WTC11 (cell line): ENCODE results near the gene SLC12A6. TPM values are rescaled to one million over a fixed set of nuclear protein-coding genes. Genes with fewer than 3 reads are reported as not detected.

Experiments
- ATAC-seq: fragments of 200-7000 bp; cut with Tn5 transposase; 2 replicates; pipeline ENCODE4 v1.10.0; 2021; ENCODE audit warnings: mild to moderate bottlenecking, moderate library complexity
- CTCF ChIA-PET: fragments of 300-600 bp; sonication (Branson Sonifier 250); formaldehyde crosslinking; loops from one replicate; lab custom pipeline; 2021; ENCODE audit warnings: antibody characterized with exemption; lab: Charles Lee
- POLR2A ChIA-PET: fragments of 350-600 bp; sonication (Branson Sonifier 250); formaldehyde crosslinking; loops from one replicate; lab custom pipeline; 2021; ENCODE audit warnings: antibody characterized with exemption; lab: Charles Lee
- DNase-seq: peaks from one replicate; pipeline ENCODE4 v3.0.0; 2021; ENCODE audit warnings: low spot score
- H3K27ac Mint-ChIP-seq: 2 replicates; pipeline ENCODE4 v1.8.0; 2021; ENCODE audit warnings: mixed read lengths
- H3K27me3 Mint-ChIP-seq: 2 replicates; pipeline ENCODE4 v1.8.0; 2021; ENCODE audit warnings: low read depth, mild to moderate bottlenecking, moderate library complexity, mixed read lengths
- H3K36me3 Mint-ChIP-seq: 2 replicates; pipeline ENCODE4 v1.8.0; 2021; ENCODE audit warnings: mixed read lengths
- H3K4me1 Mint-ChIP-seq: 2 replicates; pipeline ENCODE4 v1.8.0; 2022; ENCODE audit warnings: mixed read lengths
- H3K4me3 Mint-ChIP-seq: 2 replicates; pipeline ENCODE4 v1.8.0; 2021; ENCODE audit warnings: mild to moderate bottlenecking, moderate library complexity, mixed read lengths
- H3K9me3 Mint-ChIP-seq: 2 replicates; pipeline ENCODE4 v1.8.0; 2021; ENCODE audit warnings: mixed read lengths
- CBFB ChIP-seq: sonication (generic); formaldehyde crosslinking; IDR thresholded peaks from 2 replicates; pipeline ENCODE4 v1.8.1; 2022; ENCODE audit warnings: mild to moderate bottlenecking, low read depth, missing genetic modification reagents
- CREB1 ChIP-seq: sonication (generic); formaldehyde crosslinking; IDR thresholded peaks from 2 replicates; pipeline ENCODE4 v1.8.0; 2023; ENCODE audit warnings: mild to moderate bottlenecking, missing genetic modification reagents
- CREM ChIP-seq: sonication (generic); formaldehyde crosslinking; IDR thresholded peaks from 2 replicates; pipeline ENCODE4 v1.8.1; 2022; ENCODE audit warnings: mild to moderate bottlenecking, missing genetic modification reagents, moderate library complexity
- ELF4 ChIP-seq: sonication (generic); formaldehyde crosslinking; IDR thresholded peaks from 2 replicates; pipeline ENCODE4 v1.8.1; 2022; ENCODE audit warnings: low read depth, mild to moderate bottlenecking, moderate library complexity, missing genetic modification reagents
- FOXJ3 ChIP-seq: sonication (generic); formaldehyde crosslinking; IDR thresholded peaks from 2 replicates; pipeline ENCODE4 v1.9.0; 2021; ENCODE audit warnings: missing genetic modification reagents, mild to moderate bottlenecking, borderline replicate concordance
- FOXK1 ChIP-seq: sonication (generic); formaldehyde crosslinking; IDR thresholded peaks from 2 replicates; pipeline ENCODE4 v1.8.0; 2022; ENCODE audit warnings: mild to moderate bottlenecking, moderate library complexity, missing genetic modification reagents
- JUN ChIP-seq: sonication (generic); formaldehyde crosslinking; IDR thresholded peaks from 2 replicates; pipeline ENCODE4 v1.8.0; 2023; ENCODE audit warnings: mild to moderate bottlenecking, missing genetic modification reagents
- NR2C2 ChIP-seq: sonication (generic); formaldehyde crosslinking; IDR thresholded peaks from 2 replicates; pipeline ENCODE4 v1.8.0; 2022; ENCODE audit warnings: mild to moderate bottlenecking, missing genetic modification reagents
- OVOL2 ChIP-seq: fragments of 250-450 bp; sonication (Bioruptor Pico); IDR thresholded peaks from 2 replicates; pipeline ENCODE4 v1.9.0; 2021; ENCODE audit warnings: mild to moderate bottlenecking, borderline replicate concordance
- TEAD4 ChIP-seq: sonication (generic); formaldehyde crosslinking; IDR thresholded peaks from 2 replicates; pipeline ENCODE4 v1.8.0; 2022; ENCODE audit warnings: mild to moderate bottlenecking, missing genetic modification reagents
- ZNF263 ChIP-seq: sonication (generic); formaldehyde crosslinking; IDR thresholded peaks from 2 replicates; pipeline ENCODE4 v1.8.1; 2022; ENCODE audit warnings: low read depth, mild to moderate bottlenecking, moderate library complexity, missing genetic modification reagents
- ZNF396 ChIP-seq: fragments of 250-450 bp; sonication (Bioruptor Pico); IDR thresholded peaks from 2 replicates; pipeline ENCODE4 v1.8.0; 2021; ENCODE audit warnings: mild to moderate bottlenecking, moderate library complexity, borderline replicate concordance
- ZNF423 ChIP-seq: fragments of 250-450 bp; sonication (Bioruptor Pico); IDR thresholded peaks from 2 replicates; pipeline ENCODE4 v2.1.2; 2022; ENCODE audit warnings: mild to moderate bottlenecking, moderate library complexity
- total RNA-seq: library from RNA; stranded (reverse); gene quantifications from 3 replicates; pipeline ENCODE4 v1.2.3, GENCODE V29; 2021
- TF ChIP-seq, protein P1 (sequence below): sonication (generic); formaldehyde crosslinking; IDR thresholded peaks from 2 replicates; pipeline ENCODE4 v1.8.1; 2023; ENCODE audit warnings: mild to moderate bottlenecking, missing genetic modification reagents
- TF ChIP-seq, protein P2 (sequence below): sonication (generic); formaldehyde crosslinking; IDR thresholded peaks from 2 replicates; pipeline ENCODE4 v1.8.0; 2022; ENCODE audit warnings: mild to moderate bottlenecking, missing genetic modification reagents
- TF ChIP-seq, protein P3 (sequence below): sonication (generic); formaldehyde crosslinking; conservative IDR thresholded peaks from 2 replicates; pipeline ENCODE4 v1.8.1; 2022; ENCODE audit warnings: mild to moderate bottlenecking, missing genetic modification reagents
- TF ChIP-seq, protein P4 (sequence below): sonication (generic); formaldehyde crosslinking; IDR thresholded peaks from 2 replicates; pipeline ENCODE4 v1.8.0; 2023; ENCODE audit warnings: missing genetic modification reagents

SLC12A6 gene
- total RNA-seq, 1 experiment from 2014 or later, result 16.2 TPM

DNA sequence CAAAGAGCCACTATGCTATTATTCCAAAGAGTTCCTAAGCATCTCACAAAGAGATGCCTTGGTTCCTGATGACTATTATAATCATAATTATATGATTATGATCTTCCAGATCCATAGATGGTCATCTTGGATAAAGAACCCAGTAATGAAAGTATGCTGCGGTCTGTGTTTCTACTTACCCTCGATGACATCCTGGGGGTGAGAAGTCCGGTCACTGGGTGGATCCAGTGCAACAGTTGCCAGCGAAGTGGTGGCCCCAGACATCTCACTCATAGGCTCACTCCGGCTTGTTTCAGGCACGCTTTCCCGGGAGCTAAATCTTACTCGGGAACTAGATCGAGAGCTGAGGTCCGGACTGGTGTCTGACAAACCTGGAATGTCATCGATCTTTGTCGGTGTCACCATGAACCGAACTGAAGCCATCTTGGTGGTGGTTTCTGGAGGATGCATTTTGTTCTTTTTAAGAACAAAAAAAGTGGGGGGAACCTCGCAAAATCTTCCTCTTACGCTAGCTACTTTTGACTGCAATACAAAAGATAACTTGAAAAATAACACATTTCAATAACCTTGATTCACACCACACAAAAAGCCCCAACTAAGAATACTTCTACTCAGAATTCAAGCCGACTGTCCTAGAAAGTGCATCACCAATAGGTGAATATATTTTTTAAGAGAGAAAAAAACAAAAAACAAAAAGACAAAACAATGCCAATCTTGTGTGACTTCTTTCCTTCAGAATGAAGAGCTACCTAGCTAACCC, 1.2 kb downstream of the SLC12A6 start (continued):
- TF ChIP-seq, protein P1, sequence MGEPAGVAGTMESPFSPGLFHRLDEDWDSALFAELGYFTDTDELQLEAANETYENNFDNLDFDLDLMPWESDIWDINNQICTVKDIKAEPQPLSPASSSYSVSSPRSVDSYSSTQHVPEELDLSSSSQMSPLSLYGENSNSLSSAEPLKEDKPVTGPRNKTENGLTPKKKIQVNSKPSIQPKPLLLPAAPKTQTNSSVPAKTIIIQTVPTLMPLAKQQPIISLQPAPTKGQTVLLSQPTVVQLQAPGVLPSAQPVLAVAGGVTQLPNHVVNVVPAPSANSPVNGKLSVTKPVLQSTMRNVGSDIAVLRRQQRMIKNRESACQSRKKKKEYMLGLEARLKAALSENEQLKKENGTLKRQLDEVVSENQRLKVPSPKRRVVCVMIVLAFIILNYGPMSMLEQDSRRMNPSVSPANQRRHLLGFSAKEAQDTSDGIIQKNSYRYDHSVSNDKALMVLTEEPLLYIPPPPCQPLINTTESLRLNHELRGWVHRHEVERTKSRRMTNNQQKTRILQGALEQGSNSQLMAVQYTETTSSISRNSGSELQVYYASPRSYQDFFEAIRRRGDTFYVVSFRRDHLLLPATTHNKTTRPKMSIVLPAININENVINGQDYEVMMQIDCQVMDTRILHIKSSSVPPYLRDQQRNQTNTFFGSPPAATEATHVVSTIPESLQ (CRISPR knock-in tag), result no peak
- TF ChIP-seq, protein P2, sequence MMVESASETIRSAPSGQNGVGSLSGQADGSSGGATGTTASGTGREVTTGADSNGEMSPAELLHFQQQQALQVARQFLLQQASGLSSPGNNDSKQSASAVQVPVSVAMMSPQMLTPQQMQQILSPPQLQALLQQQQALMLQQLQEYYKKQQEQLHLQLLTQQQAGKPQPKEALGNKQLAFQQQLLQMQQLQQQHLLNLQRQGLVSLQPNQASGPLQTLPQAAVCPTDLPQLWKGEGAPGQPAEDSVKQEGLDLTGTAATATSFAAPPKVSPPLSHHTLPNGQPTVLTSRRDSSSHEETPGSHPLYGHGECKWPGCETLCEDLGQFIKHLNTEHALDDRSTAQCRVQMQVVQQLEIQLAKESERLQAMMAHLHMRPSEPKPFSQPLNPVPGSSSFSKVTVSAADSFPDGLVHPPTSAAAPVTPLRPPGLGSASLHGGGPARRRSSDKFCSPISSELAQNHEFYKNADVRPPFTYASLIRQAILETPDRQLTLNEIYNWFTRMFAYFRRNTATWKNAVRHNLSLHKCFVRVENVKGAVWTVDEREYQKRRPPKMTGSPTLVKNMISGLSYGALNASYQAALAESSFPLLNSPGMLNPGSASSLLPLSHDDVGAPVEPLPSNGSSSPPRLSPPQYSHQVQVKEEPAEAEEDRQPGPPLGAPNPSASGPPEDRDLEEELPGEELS (CRISPR knock-in tag), result no peak
- TF ChIP-seq ZNF423 (no peak), NR2C2 (CRISPR knock-in tag) (no peak), CREM (CRISPR knock-in tag) (no peak), TEAD4 (no peak)
- TF ChIP-seq, protein P3, sequence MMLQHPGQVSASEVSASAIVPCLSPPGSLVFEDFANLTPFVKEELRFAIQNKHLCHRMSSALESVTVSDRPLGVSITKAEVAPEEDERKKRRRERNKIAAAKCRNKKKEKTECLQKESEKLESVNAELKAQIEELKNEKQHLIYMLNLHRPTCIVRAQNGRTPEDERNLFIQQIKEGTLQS (CRISPR knock-in tag), result no peak

DNA sequence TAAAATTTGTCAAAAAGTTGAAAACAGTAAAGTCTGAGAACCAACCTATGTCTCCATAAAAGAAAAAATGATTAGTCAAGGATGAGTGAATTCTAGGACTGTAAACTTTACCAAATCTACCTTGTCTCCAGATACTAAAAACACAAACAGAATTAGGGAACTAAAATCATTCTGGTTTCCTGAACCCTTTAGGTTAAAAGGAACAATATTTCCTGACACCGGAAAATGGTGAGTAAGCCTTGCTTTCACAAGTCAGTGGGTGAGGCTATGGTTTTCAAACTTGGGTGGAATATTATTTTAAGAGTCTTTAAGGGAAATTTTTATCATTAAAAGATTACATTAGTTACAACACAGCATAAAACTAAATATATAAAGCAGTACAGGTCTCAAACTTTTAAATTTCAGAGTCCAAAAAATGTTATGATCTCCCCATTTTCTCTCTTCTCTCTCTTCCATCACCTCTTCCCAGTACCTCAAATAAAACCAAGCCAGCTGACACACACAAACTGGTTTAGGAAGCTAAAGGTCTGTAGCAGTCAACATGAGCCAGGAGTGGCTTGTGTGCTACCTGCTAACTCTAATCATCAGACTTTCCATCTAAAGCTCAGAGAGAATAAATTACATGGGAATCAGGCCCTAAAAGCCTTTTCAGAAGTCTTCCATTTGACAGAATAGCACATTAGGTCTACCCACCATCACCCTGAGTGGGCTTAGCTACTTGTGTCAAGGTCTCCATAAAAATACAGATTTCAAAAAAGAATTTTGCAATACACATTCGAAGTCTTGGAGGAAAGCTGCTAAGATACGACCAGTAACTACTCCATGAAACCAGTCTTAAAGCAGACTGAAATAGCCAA, 2.2 kb downstream of the SLC12A6 start:
- Mint-ChIP-seq H3K27me3 (peaks cover 6% of the 10 kb centered on the region), H3K27ac (no peak overlapping the region), H3K9me3 (no peaks in the 10 kb centered on the region), H3K4me1 (peaks cover 15% of the 10 kb centered on the region), H3K4me3 (no peak overlapping the region), H3K36me3 (peaks cover 9% of the 10 kb centered on the region)
- ChIA-PET POLR2A (interaction anchor here (0.6 kb wide), 1 partner anchor 35 kb away, joined by 6 read pairs; no protein-coding TSS in a partner anchor), CTCF (interaction anchor here (1.2 to 1.7 kb wide), 2 partner anchors 23 to 33 kb away, joined by 3 to 4 read pairs; no protein-coding TSS in a partner anchor)
- DNase-seq, result no peak
- TF ChIP-seq FOXJ3 (CRISPR knock-in tag) (no peak), ZNF396 (CRISPR knock-in tag) (no peak), OVOL2 (CRISPR knock-in tag) (no peak), FOXK1 (CRISPR knock-in tag) (no peak), CBFB (no peak), NR2C2 (CRISPR knock-in tag) (no peak), ELF4 (CRISPR knock-in tag) (no peak), JUN (no peak)
- TF ChIP-seq, protein P4, sequence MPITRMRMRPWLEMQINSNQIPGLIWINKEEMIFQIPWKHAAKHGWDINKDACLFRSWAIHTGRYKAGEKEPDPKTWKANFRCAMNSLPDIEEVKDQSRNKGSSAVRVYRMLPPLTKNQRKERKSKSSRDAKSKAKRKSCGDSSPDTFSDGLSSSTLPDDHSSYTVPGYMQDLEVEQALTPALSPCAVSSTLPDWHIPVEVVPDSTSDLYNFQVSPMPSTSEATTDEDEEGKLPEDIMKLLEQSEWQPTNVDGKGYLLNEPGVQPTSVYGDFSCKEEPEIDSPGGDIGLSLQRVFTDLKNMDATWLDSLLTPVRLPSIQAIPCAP (CRISPR knock-in tag), result no peak
- ATAC-seq, result no peak

DNA sequence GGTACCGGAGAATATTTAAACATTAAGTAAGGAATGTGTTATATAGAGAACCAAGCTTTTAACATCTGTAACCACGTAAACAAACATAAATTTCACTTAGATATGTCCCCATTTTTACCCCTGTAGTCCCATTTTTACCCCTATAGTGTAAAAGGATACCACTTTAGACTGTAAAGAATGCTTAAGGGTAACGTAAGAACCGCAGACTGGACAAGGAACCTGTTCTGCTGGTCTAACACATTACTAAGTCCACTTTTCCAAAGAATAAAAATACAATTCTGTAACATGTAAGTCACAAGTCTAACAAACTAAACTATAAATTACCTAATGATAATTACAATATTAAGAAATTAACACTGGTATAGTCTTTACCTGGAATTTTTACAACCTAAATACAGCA, 2.9 kb downstream of the SLC12A6 start:
- no peak for TF ChIP-seq ZNF263 (CRISPR knock-in tag)
- TF ChIP-seq ZNF423, result no peak
- TF ChIP-seq CREB1, result no peak
- CTCF ChIA-PET, result interaction anchor here (1.0 kb wide), 1 partner anchor 9 kb away, joined by 4 read pairs; the partner anchor contains the start of genes NOP10 and NUTM1
- H3K9me3 Mint-ChIP-seq, result no peaks in the 10 kb centered on the region
- ATAC-seq (no peak), DNase-seq (no peak)
- no peak overlapping the region for H3K27ac Mint-ChIP-seq
- 0 out of 2 replicates have a peak, but pooled peaks cover 3% of the 10 kb centered on the region for H3K36me3 Mint-ChIP-seq
- H3K4me3 Mint-ChIP-seq, result no peak overlapping the region
- peaks cover 6% of the 10 kb centered on the region for H3K27me3 Mint-ChIP-seq
- POLR2A ChIA-PET, result no interaction called here
- peaks cover 11% of the 10 kb centered on the region for H3K4me1 Mint-ChIP-seq
